WI38 (cell line): Measurements from ENCODE around the gene PLCL1.

Source experiments
- H3K4me3 ChIP-seq: 2 replicates; pipeline ENCODE4 v1.5.1; 2011; ENCODE audit warnings: low read depth, mild to moderate bottlenecking, control low read depth, low read length
- CTCF ChIP-seq: IDR thresholded peaks from 2 replicates; pipeline ENCODE4 v1.5.1; 2012; ENCODE audit warnings: low read depth, mild to moderate bottlenecking, control low read depth, low read length

PLCL1 gene

GRCh38 chr2:197784956-197785941 is 19.1 kb upstream of the PLCL1 start, which contains the start of gene BOLL:
BOLL (minus strand) TSS chr2:197785319; CDS start chr2:197781850, 3,469 bp downstream.
- TF ChIP-seq CTCF, result no peak
- H3K4me3 ChIP-seq, result no peak within 1 kb of the TSS

- peak; percentile 25; the same call in 1 of the 2 replicates for TF ChIP-seq CTCF
- no peak overlapping the region for H3K4me3 ChIP-seq
These were observed 18.1 kb upstream of the PLCL1 start for GRCh38 chr2:197786010-197786877.

- TF ChIP-seq CTCF, result no peak
- H3K4me3 ChIP-seq, result no peak overlapping the region
These were observed 10.9 kb upstream of the PLCL1 start for GRCh38 chr2:197793456-197793855.

- no peak for TF ChIP-seq CTCF
- no peak overlapping the region for H3K4me3 ChIP-seq
These were observed 9.1 kb upstream of the PLCL1 start for GRCh38 chr2:197795277-197795676.

GRCh38 chr2:197798187-197798586 is 6.2 kb upstream of the PLCL1 start:
- H3K4me3 ChIP-seq, result no peak overlapping the region
- TF ChIP-seq CTCF, result no peak

GRCh38 chr2:197799068-197799467 is 5.3 kb upstream of the PLCL1 start:
- TF ChIP-seq CTCF, result no peak
- no peak overlapping the region for H3K4me3 ChIP-seq
